Uterus (tissue), 4 donors: ENCODE data around the gene ACADSB. TPM values are rescaled to one million over a fixed set of nuclear protein-coding genes. Genes with fewer than 3 reads are reported as not detected.

Experiments
- DNase-seq, 2 donors: peaks; one replicate each; pipeline ENCODE4 v3.0.0-alpha.2; 2019 to 2020
- H3K27ac ChIP-seq, 2 donors: fragments of 200-600 bp; sonication (generic); 1 replicate in 1 of 2; 2 replicates in 1 of 2; pipeline ENCODE4 v1.5.1; 2016 to 2018
- H3K27me3 ChIP-seq, 2 donors: fragments of 200-600 bp; sonication (generic); one replicate each; pipeline ENCODE4 v1.5.1; 2018 to 2019; ENCODE audit warnings: control low read depth in 1 of 2
- H3K36me3 ChIP-seq, 2 donors: fragments of 200-600 bp; sonication (generic); one replicate each; pipeline ENCODE4 v1.5.1; 2019; ENCODE audit warnings: control low read depth in 1 of 2
- H3K4me1 ChIP-seq, 2 donors: fragments of 200-600 bp; sonication (generic); one replicate each; pipeline ENCODE4 v1.5.1; 2018 to 2019; ENCODE audit warnings: control low read depth in 1 of 2
- H3K4me3 ChIP-seq, 2 donors: fragments of 200-600 bp; sonication (generic); 1 replicate in 1 of 2; 2 replicates in 1 of 2; pipeline ENCODE4 v1.5.1; 2018 to 2019; ENCODE audit warnings: mild to moderate bottlenecking in 1 of 2
- H3K9me3 ChIP-seq, 2 donors: fragments of 200-600 bp; sonication (generic); one replicate each; pipeline ENCODE4 v1.5.1; 2019; ENCODE audit warnings: control low read depth in 1 of 2
- CTCF ChIP-seq, 4 experiments: fragments of 200-600 bp in 2 of 4; fragments of 450-650 bp in 2 of 4; sonication (generic) in 2 of 4; IDR thresholded peaks; one replicate each; pipeline ENCODE4 v1.5.1; 2016 to 2019; ENCODE audit warnings: antibody characterized with exemption in 4 of 4, mild to moderate bottlenecking in 2 of 4, moderate library complexity in 1 of 4
- POLR2A ChIP-seq, 2 donors: fragments of 450-650 bp; IDR thresholded peaks; one replicate each; pipeline ENCODE4 v1.6.1; 2016; ENCODE audit warnings: antibody characterized with exemption in 2 of 2, mild to moderate bottlenecking in 1 of 2, moderate library complexity in 1 of 2
- intact Hi-C: fragments of 100-400 bp; cut with DNase I; formaldehyde crosslinking; loops from one replicate; pipeline ENCODE4 v1.15.1; 2023; ENCODE audit warnings: low total_unique reads
- total RNA-seq, 4 donors: library from RNA; depleted of rRNA in 3 of 4; stranded (reverse); fragments of >200 nt in 3 of 4; gene quantifications; one replicate each; pipeline versions ENCODE4 v1.1.0 to v1.2.4, GENCODE V29; 2014 to 2023
- donor health status: DM: yes; HTN: yes; CAD: no.

ACADSB gene
- total RNA-seq, 4 donors from 2014 or later, result 13.1 to 32.2 (median 17.2) TPM

DNA sequence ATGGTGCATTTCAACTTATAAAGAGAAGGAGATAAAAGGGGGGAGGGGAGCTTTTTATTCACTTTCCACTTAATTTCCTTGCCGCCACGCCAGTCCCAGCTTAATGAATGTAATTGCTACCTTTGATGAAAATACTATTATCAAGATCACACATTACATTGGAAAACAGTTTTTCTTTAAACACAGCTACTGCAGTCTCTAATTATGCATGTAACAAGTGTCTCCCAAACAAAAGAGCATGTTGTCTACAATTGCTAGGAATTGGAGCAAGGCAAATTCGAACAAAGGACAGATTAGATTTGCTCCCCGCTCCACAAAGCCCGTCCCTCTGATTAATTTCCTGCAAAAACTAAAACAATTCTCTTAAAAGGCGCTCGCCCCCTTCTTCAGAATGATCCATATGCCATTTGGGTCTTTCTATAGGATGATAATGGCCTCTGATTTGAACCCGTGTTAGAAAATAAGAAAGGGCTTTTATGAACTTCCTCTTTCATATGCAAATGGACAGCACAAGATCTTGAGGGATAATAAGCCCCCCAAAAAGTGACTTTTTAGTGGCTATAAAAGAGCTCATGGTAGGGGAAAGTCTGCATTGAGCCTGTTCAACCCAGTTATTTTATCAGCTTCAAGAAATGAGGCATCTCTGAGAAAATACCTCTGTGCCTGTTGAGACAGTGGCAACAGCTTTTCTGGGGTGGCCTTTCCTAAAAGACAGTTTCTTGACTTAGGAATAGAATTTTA, 60.6 kb downstream of the ACADSB start:
- H3K27me3 ChIP-seq, result no peaks in the 10 kb centered on the region
- no peaks in the 10 kb centered on the region for H3K9me3 ChIP-seq
- H3K36me3 ChIP-seq, result no peaks in the 10 kb centered on the region
- TF ChIP-seq POLR2A (IDR thresholded peaks at IDR 0.05) (no peak), CTCF (IDR thresholded peaks at IDR 0.05) (no peak)
- intact Hi-C loops, result no loop called here
- H3K4me3 ChIP-seq, result no peak overlapping the region
- no peak overlapping the region for H3K27ac ChIP-seq
- H3K4me1 ChIP-seq, result no peaks in the 10 kb centered on the region
- DNase-seq, result no peak

DNA sequence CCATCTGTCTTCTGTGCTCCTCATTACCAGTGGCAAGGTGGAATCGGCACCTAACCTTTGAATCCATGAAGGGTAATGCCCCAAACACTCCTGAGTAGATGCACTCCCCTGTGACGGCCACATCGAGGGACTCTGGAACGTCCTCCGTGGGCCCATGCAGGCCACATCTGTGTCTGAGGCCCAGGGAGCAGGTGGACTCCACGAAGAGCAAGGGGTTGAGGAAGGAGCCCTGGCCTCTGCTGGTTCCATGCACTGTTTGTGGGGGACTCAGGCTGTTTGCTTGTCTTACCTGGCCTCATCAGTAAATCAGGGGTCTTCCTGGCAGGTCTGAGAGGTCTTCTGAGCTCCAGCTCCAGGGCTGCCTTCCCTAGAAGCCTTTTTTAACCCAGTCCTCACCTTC, 64.4 kb downstream of the ACADSB start:
- Histone ChIP-seq H3K9me3 (no peaks in the 10 kb centered on the region), H3K4me3 (no peak overlapping the region), H3K27ac (no peak overlapping the region), H3K4me1 (no peaks in the 10 kb centered on the region), H3K36me3 (no peaks in the 10 kb centered on the region), H3K27me3 (no peaks in the 10 kb centered on the region)
- TF ChIP-seq POLR2A (IDR thresholded peaks at IDR 0.05) (no peak), CTCF (IDR thresholded peaks at IDR 0.05) (no peak)
- intact Hi-C loops, result no loop called here
- DNase-seq, result no peak

DNA sequence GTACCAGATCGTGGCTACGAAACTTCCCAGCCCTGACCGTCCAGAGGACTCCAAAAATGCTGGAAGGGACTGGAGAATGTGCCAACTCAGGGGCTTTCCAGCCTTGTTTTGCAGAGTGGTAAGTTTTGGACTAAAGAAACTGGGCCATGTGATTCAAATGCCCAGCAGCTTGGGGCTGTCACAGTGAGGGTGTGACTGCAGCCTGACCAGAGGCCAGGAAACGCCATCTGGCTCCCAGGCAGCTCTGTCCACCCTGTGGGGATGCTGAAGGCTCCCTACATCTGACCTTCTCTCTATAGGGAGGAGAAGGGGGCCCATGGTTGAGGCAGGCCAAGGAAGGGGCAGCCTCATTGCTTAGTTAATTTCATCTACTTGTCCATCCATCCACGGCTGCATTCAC, 65.4 kb downstream of the ACADSB start:
- intact Hi-C loops, result no loop called here
- Histone ChIP-seq H3K27ac (no peak overlapping the region), H3K27me3 (no peaks in the 10 kb centered on the region), H3K4me1 (no peaks in the 10 kb centered on the region), H3K9me3 (no peaks in the 10 kb centered on the region), H3K36me3 (no peaks in the 10 kb centered on the region), H3K4me3 (no peak overlapping the region)
- TF ChIP-seq POLR2A (IDR thresholded peaks at IDR 0.05) (no peak), CTCF (IDR thresholded peaks at IDR 0.05) (no peak)
- DNase-seq, result no peak

- Histone ChIP-seq H3K27me3 (no peaks in the 10 kb centered on the region), H3K36me3 (no peaks in the 10 kb centered on the region), H3K27ac (no peak overlapping the region), H3K9me3 (no peaks in the 10 kb centered on the region), H3K4me1 (no peaks in the 10 kb centered on the region), H3K4me3 (no peak overlapping the region)
- TF ChIP-seq POLR2A (IDR thresholded peaks at IDR 0.05), result no peak
- no peak for TF ChIP-seq CTCF (IDR thresholded peaks at IDR 0.05)
- no peak for DNase-seq
- intact Hi-C loops, result no loop called here
Observed at GRCh38 chr10:123081896-123082295, 73.1 kb downstream of the ACADSB start.

DNA sequence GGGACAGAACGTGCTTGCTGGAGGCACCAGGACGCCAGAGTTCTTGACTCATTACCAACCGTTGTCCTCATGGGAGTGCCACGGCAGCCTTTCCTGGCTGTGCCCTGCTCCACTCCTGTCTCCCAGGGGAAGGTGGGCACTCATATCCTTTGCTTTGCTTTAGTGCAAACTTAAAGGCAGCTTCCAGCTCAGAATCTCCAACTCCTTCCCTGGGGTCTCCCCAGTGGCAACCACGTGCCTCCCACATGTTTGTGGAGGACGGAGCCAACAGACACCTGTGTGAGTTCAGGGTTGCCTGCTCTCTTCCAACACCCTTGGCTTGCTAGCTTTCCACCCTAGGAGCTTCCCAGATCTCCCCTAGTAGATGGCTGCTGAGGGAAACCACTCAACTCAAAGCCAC, 75.0 kb downstream of the ACADSB start:
- H3K27me3 ChIP-seq, result no peaks in the 10 kb centered on the region
- H3K4me1 ChIP-seq, result no peaks in the 10 kb centered on the region
- H3K36me3 ChIP-seq, result no peaks in the 10 kb centered on the region
- no peak for DNase-seq
- intact Hi-C loops, result no loop called here
- TF ChIP-seq CTCF (IDR thresholded peaks at IDR 0.05) (no peak), POLR2A (IDR thresholded peaks at IDR 0.05) (no peak)
- no peak overlapping the region for H3K27ac ChIP-seq
- H3K9me3 ChIP-seq, result no peaks in the 10 kb centered on the region
- H3K4me3 ChIP-seq, result no peak overlapping the region
